SK-N-SH treated with all-trans-retinoic acid at 6 μM for 48 hours (cell line): Measurements from ENCODE around the gene SNX9.

Experiments
- ATAC-seq: fragments of 200-7000 bp; cut with Tn5 transposase; 3 replicates; pipeline ENCODE4 v1.9.1; 2020; ENCODE audit warnings: mild to moderate bottlenecking, moderate library complexity
- ARNTL ChIP-seq: fragments of 450-650 bp; formaldehyde crosslinking; IDR thresholded peaks from 2 replicates; pipeline ENCODE4 v1.5.0; 2020; ENCODE audit warnings: low read depth, mild to moderate bottlenecking, moderate library complexity, borderline replicate concordance
- BACH2 ChIP-seq: fragments of 250-450 bp; sonication (Bioruptor Pico); IDR thresholded peaks from 2 replicates; pipeline ENCODE4 v1.9.0; 2021; ENCODE audit warnings: mild to moderate bottlenecking, borderline replicate concordance
- CSDC2 ChIP-seq: fragments of 250-450 bp; sonication (Bioruptor Pico); IDR thresholded peaks from 2 replicates; pipeline ENCODE4 v1.5.0; 2020; ENCODE audit warnings: mild to moderate bottlenecking, moderate library complexity
- ESRRG ChIP-seq: fragments of 250-450 bp; sonication (Bioruptor Pico); IDR thresholded peaks from 2 replicates; pipeline ENCODE4 v1.6.1; 2021; ENCODE audit warnings: mild to moderate bottlenecking
- GLIS3 ChIP-seq: fragments of 250-450 bp; sonication (Bioruptor Pico); IDR thresholded peaks from 2 replicates; pipeline ENCODE4 v1.5.0; 2020; ENCODE audit warnings: mild to moderate bottlenecking, moderate library complexity
- ISL1 ChIP-seq: fragments of 250-450 bp; sonication (Bioruptor Pico); IDR thresholded peaks from 2 replicates; pipeline ENCODE4 v2.1.2; 2022; ENCODE audit warnings: mild to moderate bottlenecking, moderate library complexity
- OSR1 ChIP-seq: fragments of 250-450 bp; sonication (Bioruptor Pico); IDR thresholded peaks from 2 replicates; pipeline ENCODE4 v1.8.0; 2022; ENCODE audit warnings: moderate library complexity, mild to moderate bottlenecking, inconsistent platforms
- PPARA ChIP-seq: fragments of 250-450 bp; sonication (Bioruptor Pico); IDR thresholded peaks from 2 replicates; pipeline ENCODE4 v1.5.0; 2020; ENCODE audit warnings: mild to moderate bottlenecking, borderline replicate concordance
- RARB ChIP-seq: fragments of 250-450 bp; sonication (Bioruptor Pico); IDR thresholded peaks from 2 replicates; pipeline ENCODE4 v1.8.0; 2021; ENCODE audit warnings: mild to moderate bottlenecking, moderate library complexity
- TCF4 ChIP-seq: fragments of 250-450 bp; sonication (Bioruptor Pico); IDR thresholded peaks from 2 replicates; pipeline ENCODE4 v1.8.0; 2021; ENCODE audit warnings: mild to moderate bottlenecking, moderate library complexity, borderline replicate concordance
- TOX ChIP-seq: fragments of 250-450 bp; sonication (Bioruptor Pico); IDR thresholded peaks from 2 replicates; pipeline ENCODE4 v1.8.0; 2021; ENCODE audit warnings: mild to moderate bottlenecking, moderate library complexity, borderline replicate concordance
- ZC3H10 ChIP-seq: fragments of 250-450 bp; sonication (Bioruptor Pico); IDR thresholded peaks from 2 replicates; pipeline ENCODE4 v1.5.1; 2021; ENCODE audit warnings: mild to moderate bottlenecking, moderate library complexity
- ZFP3 ChIP-seq: fragments of 250-450 bp; sonication (Bioruptor Pico); IDR thresholded peaks from 2 replicates; pipeline ENCODE4 v1.5.0; 2020; ENCODE audit warnings: mild to moderate bottlenecking, moderate library complexity
- ZNF565 ChIP-seq: fragments of 450-650 bp; formaldehyde crosslinking; conservative IDR thresholded peaks from 2 replicates; pipeline ENCODE4 v1.5.0; 2020; ENCODE audit warnings: low read depth, mild to moderate bottlenecking, moderate library complexity
- ZNF70 ChIP-seq: fragments of 450-650 bp; formaldehyde crosslinking; IDR thresholded peaks from 2 replicates; pipeline ENCODE4 v1.5.0; 2020; ENCODE audit warnings: mild to moderate bottlenecking, moderate library complexity
- ZNF8 ChIP-seq: fragments of 450-650 bp; formaldehyde crosslinking; IDR thresholded peaks from 2 replicates; pipeline ENCODE4 v1.5.0; 2020; ENCODE audit warnings: mild to moderate bottlenecking, moderate library complexity
- TF ChIP-seq, protein P1 (sequence below): fragments of 250-450 bp; sonication (Bioruptor Pico); IDR thresholded peaks from 2 replicates; pipeline ENCODE4 v1.8.0; 2020; ENCODE audit warnings: mild to moderate bottlenecking, moderate library complexity, borderline replicate concordance
- TF ChIP-seq, protein P2 (sequence below): fragments of 250-450 bp; sonication (Bioruptor Pico); IDR thresholded peaks from 2 replicates; pipeline ENCODE4 v1.5.0; 2020; ENCODE audit warnings: mild to moderate bottlenecking, moderate library complexity
- TF ChIP-seq, protein P3 (sequence below): fragments of 250-450 bp; sonication (Bioruptor Pico); IDR thresholded peaks from 2 replicates; pipeline ENCODE4 v1.5.1; 2021; ENCODE audit warnings: mild to moderate bottlenecking, moderate library complexity
- TF ChIP-seq, protein P4 (sequence below): fragments of 250-450 bp; sonication (Bioruptor Pico); IDR thresholded peaks from 2 replicates; pipeline ENCODE4 v1.5.1; 2020; ENCODE audit warnings: low read depth, mild to moderate bottlenecking, moderate library complexity
- TF ChIP-seq, protein P5 (sequence below): fragments of 250-450 bp; sonication (Bioruptor Pico); IDR thresholded peaks from 2 replicates; pipeline ENCODE4 v1.8.0; 2021; ENCODE audit warnings: low read depth, mild to moderate bottlenecking, moderate library complexity, borderline replicate concordance

Gene SNX9

DNA sequence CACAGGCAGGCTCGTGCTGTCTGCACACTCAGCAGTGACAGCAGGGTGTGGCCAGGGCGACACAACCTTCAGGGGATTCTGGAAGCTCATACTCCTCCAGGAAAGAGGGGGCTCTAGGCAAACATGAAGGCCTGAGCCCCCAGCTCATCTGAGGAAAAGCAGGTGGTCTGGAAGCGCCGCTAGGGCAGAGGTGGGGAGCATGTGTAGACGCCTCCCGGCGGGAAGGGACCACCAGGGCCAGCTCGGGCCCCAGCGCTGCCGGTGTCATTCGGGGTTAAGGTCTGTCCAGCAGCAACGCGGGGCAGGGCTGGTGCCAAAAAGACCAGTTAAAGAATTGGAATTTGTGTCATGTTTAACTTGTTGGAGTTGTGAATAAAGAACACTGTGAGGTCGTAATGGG is 119.3 kb downstream of the SNX9 start:
- no peak for ATAC-seq
- TF ChIP-seq, protein P1, sequence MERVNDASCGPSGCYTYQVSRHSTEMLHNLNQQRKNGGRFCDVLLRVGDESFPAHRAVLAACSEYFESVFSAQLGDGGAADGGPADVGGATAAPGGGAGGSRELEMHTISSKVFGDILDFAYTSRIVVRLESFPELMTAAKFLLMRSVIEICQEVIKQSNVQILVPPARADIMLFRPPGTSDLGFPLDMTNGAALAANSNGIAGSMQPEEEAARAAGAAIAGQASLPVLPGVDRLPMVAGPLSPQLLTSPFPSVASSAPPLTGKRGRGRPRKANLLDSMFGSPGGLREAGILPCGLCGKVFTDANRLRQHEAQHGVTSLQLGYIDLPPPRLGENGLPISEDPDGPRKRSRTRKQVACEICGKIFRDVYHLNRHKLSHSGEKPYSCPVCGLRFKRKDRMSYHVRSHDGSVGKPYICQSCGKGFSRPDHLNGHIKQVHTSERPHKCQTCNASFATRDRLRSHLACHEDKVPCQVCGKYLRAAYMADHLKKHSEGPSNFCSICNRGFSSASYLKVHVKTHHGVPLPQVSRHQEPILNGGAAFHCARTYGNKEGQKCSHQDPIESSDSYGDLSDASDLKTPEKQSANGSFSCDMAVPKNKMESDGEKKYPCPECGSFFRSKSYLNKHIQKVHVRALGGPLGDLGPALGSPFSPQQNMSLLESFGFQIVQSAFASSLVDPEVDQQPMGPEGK (CRISPR knock-in tag): no peak
- no peak for TF ChIP-seq OSR1 (CRISPR knock-in tag)
- no peak for TF ChIP-seq TOX (CRISPR knock-in tag)
- no peak for TF ChIP-seq TCF4
- no peak for TF ChIP-seq ZFP3 (CRISPR knock-in tag)
- TF ChIP-seq ISL1: no peak
- no peak for TF ChIP-seq ZNF70 (CRISPR knock-in tag)

DNA sequence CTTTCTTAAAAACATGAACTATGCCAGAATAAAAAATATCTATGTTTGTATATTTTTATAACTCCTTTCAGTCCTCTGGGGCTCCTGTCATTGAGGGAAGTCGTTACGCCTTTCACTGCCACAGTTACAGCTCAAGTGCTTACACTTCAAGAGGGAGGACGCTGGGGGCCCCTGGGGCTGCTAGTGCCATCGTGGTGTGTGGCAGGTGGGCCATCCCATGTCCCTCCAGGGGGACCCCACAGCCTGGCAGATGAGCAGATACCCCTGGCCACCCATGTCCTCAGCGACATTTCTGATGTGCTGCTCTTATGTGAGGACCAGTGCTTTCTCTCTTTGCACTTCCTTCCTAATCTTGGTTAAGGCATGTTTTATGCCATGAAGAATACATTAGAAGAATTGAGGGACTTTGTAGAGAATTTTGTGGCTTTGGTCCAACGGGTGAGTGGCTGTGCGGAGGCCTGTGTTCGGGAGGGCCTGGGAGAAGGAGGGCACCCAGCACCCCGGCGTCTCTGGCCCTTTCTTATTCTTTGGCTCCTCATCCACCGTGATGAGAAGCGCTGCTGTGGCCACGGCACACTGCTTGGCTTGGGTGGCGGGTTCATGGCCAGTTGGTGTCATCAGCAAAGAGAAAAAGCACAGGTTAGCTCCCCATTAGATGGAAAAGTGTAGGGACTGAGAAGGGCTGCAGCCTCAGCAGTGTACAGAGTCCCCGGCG is 120.4 kb downstream of the SNX9 start:
- ATAC-seq: no peak
- no peak for TF ChIP-seq ARNTL (CRISPR knock-in tag)
- TF ChIP-seq BACH2 (CRISPR knock-in tag): no peak
- no peak for TF ChIP-seq ZFP3 (CRISPR knock-in tag)
- TF ChIP-seq, protein P2, sequence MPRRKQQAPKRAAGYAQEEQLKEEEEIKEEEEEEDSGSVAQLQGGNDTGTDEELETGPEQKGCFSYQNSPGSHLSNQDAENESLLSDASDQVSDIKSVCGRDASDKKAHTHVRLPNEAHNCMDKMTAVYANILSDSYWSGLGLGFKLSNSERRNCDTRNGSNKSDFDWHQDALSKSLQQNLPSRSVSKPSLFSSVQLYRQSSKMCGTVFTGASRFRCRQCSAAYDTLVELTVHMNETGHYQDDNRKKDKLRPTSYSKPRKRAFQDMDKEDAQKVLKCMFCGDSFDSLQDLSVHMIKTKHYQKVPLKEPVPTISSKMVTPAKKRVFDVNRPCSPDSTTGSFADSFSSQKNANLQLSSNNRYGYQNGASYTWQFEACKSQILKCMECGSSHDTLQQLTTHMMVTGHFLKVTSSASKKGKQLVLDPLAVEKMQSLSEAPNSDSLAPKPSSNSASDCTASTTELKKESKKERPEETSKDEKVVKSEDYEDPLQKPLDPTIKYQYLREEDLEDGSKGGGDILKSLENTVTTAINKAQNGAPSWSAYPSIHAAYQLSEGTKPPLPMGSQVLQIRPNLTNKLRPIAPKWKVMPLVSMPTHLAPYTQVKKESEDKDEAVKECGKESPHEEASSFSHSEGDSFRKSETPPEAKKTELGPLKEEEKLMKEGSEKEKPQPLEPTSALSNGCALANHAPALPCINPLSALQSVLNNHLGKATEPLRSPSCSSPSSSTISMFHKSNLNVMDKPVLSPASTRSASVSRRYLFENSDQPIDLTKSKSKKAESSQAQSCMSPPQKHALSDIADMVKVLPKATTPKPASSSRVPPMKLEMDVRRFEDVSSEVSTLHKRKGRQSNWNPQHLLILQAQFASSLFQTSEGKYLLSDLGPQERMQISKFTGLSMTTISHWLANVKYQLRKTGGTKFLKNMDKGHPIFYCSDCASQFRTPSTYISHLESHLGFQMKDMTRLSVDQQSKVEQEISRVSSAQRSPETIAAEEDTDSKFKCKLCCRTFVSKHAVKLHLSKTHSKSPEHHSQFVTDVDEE: no peak
- TF ChIP-seq TOX (CRISPR knock-in tag): no peak
- TF ChIP-seq, protein P3, sequence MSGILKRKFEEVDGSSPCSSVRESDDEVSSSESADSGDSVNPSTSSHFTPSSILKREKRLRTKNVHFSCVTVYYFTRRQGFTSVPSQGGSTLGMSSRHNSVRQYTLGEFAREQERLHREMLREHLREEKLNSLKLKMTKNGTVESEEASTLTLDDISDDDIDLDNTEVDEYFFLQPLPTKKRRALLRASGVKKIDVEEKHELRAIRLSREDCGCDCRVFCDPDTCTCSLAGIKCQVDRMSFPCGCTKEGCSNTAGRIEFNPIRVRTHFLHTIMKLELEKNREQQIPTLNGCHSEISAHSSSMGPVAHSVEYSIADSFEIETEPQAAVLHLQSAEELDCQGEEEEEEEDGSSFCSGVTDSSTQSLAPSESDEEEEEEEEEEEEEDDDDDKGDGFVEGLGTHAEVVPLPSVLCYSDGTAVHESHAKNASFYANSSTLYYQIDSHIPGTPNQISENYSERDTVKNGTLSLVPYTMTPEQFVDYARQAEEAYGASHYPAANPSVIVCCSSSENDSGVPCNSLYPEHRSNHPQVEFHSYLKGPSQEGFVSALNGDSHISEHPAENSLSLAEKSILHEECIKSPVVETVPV (CRISPR knock-in tag): no peak
- no peak for TF ChIP-seq ZNF8 (CRISPR knock-in tag)
- TF ChIP-seq ZNF70 (CRISPR knock-in tag): no peak
- no peak for TF ChIP-seq GLIS3
- TF ChIP-seq, protein P4, sequence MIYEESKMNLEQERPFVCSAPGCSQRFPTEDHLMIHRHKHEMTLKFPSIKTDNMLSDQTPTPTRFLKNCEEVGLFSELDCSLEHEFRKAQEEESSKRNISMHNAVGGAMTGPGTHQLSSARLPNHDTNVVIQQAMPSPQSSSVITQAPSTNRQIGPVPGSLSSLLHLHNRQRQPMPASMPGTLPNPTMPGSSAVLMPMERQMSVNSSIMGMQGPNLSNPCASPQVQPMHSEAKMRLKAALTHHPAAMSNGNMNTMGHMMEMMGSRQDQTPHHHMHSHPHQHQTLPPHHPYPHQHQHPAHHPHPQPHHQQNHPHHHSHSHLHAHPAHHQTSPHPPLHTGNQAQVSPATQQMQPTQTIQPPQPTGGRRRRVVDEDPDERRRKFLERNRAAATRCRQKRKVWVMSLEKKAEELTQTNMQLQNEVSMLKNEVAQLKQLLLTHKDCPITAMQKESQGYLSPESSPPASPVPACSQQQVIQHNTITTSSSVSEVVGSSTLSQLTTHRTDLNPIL (CRISPR knock-in tag): no peak
- TF ChIP-seq OSR1 (CRISPR knock-in tag): no peak
- TF ChIP-seq ESRRG: no peak
- TF ChIP-seq PPARA: no peak
- no peak for TF ChIP-seq RARB (CRISPR knock-in tag)
- no peak for TF ChIP-seq ZC3H10 (CRISPR knock-in tag)

DNA sequence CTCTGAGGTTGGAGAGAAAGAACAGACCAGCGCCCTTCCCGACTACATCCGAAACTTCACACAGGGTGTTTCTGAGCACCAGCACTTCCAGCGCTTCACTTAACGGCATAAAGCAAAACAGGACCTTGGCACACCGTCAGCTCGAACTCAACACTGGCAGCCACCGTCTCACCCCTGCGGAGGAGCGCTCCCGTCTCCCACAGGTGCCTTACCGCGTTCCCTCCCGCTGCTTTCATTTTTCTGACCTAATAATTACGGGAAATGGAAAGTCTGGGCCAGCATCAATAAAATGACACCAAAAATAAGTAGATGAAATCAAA is 120.9 kb downstream of the SNX9 start:
- no peak for TF ChIP-seq ZNF70 (CRISPR knock-in tag)
- TF ChIP-seq CSDC2 (CRISPR knock-in tag): no peak
- no peak for TF ChIP-seq BACH2 (CRISPR knock-in tag)
- TF ChIP-seq ZNF565 (CRISPR knock-in tag): no peak
- TF ChIP-seq, protein P5, sequence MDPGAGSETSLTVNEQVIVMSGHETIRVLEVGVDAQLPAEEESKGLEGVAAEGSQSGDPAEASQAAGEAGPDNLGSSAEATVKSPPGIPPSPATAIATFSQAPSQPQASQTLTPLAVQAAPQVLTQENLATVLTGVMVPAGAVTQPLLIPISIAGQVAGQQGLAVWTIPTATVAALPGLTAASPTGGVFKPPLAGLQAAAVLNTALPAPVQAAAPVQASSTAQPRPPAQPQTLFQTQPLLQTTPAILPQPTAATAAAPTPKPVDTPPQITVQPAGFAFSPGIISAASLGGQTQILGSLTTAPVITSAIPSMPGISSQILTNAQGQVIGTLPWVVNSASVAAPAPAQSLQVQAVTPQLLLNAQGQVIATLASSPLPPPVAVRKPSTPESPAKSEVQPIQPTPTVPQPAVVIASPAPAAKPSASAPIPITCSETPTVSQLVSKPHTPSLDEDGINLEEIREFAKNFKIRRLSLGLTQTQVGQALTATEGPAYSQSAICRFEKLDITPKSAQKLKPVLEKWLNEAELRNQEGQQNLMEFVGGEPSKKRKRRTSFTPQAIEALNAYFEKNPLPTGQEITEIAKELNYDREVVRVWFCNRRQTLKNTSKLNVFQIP (CRISPR knock-in tag): no peak
- no peak for ATAC-seq
